Keratinocyte (primary cell): ENCODE results near the gene ARID3B. TPM values are rescaled to one million over a fixed set of nuclear protein-coding genes. Genes with fewer than 3 reads are reported as not detected.

Experiments used
- DNase-seq: peaks from one replicate; pipeline ENCODE4 v3.0.0-alpha.2; 2011; ENCODE audit warnings: low read depth, missing footprints, low spot score
- FAIRE-seq: peaks from 2 replicates; lab custom pipeline; 2011; peaks lifted over from hg19 to GRCh38; lab: Jason Lieb, UNC
- H2AFZ ChIP-seq: 2 replicates; pipeline ENCODE4 v1.6.0; 2012; ENCODE audit warnings: low read length, control low read depth, inconsistent platforms; ENCODE audit not compliant: control insufficient read depth
- H3K27ac ChIP-seq: 2 replicates; pipeline ENCODE4 v1.5.1; 2011; ENCODE audit warnings: low read length; ENCODE audit not compliant: control insufficient read depth, insufficient read depth
- H3K27me3 ChIP-seq: 3 replicates; pipeline ENCODE4 v1.6.0; 2011; ENCODE audit warnings: low read length; ENCODE audit not compliant: control insufficient read depth, insufficient read depth; ENCODE audit errors: extremely low read depth
- H3K36me3 ChIP-seq, 2 experiments: 2 replicates in 1 of 2; 3 replicates in 1 of 2; pipeline ENCODE4 v1.5.1; 2011; ENCODE audit warnings: low read length in 2 of 2, mild to moderate bottlenecking in 1 of 2; ENCODE audit not compliant: control insufficient read depth in 2 of 2, insufficient read depth in 2 of 2; ENCODE audit errors: extremely low read depth in 1 of 2
- H3K4me1 ChIP-seq: 3 replicates; pipeline ENCODE4 v1.5.1; 2011; ENCODE audit warnings: low read length; ENCODE audit not compliant: control insufficient read depth, insufficient read depth; ENCODE audit errors: extremely low read depth
- H3K4me2 ChIP-seq: 3 replicates; pipeline ENCODE4 v1.6.0; 2011; ENCODE audit warnings: low read depth, low read length; ENCODE audit not compliant: control insufficient read depth, insufficient read depth; ENCODE audit errors: extremely low read depth
- H3K4me3 ChIP-seq, 3 experiments: fragments of 200-600 bp in 1 of 3; sonication (generic) in 1 of 3; 2 replicates in 2 of 3; 3 replicates in 1 of 3; pipeline ENCODE4 v1.5.1; 2011 to 2016; ENCODE audit warnings: low read length in 3 of 3, mild to moderate bottlenecking in 3 of 3, control low read depth in 2 of 3, inconsistent platforms in 1 of 3, low read depth in 1 of 3, mixed read lengths in 1 of 3, mixed run types in 1 of 3, moderate library complexity in 1 of 3; ENCODE audit not compliant: control insufficient read depth in 2 of 3, insufficient read depth in 2 of 3; ENCODE audit errors: extremely low read depth in 1 of 3
- H3K79me2 ChIP-seq: 2 replicates; pipeline ENCODE4 v1.6.0; 2012; ENCODE audit warnings: low read length; ENCODE audit not compliant: control insufficient read depth, insufficient read depth
- H3K9ac ChIP-seq: 3 replicates; pipeline ENCODE4 v1.6.0; 2011; ENCODE audit warnings: low read length; ENCODE audit not compliant: control insufficient read depth, insufficient read depth; ENCODE audit errors: extremely low read depth
- H3K9me1 ChIP-seq: 3 replicates; pipeline ENCODE4 v1.6.0; 2011; ENCODE audit warnings: low read length; ENCODE audit not compliant: control insufficient read depth, insufficient read depth; ENCODE audit errors: extremely low read depth
- H3K9me3 ChIP-seq: 2 replicates; pipeline ENCODE4 v1.5.1; 2012; ENCODE audit warnings: low read depth, low read length; ENCODE audit not compliant: control insufficient read depth
- H4K20me1 ChIP-seq: 3 replicates; pipeline ENCODE4 v1.6.0; 2011; ENCODE audit warnings: low read length; ENCODE audit not compliant: control insufficient read depth, insufficient read depth; ENCODE audit errors: extremely low read depth
- CTCF ChIP-seq, 3 experiments: IDR thresholded peaks in 1 of 3; conservative IDR thresholded peaks in 1 of 3; optimal IDR thresholded peaks in 1 of 3; 2 replicates in 2 of 3; 3 replicates in 1 of 3; pipeline versions ENCODE3 to v1.5.1; 2011; ENCODE audit warnings: low read length in 3 of 3, mild to moderate bottlenecking in 3 of 3, moderate library complexity in 2 of 3, control low read depth in 1 of 3, inconsistent platforms in 1 of 3; ENCODE audit not compliant: insufficient read depth in 2 of 3; ENCODE audit errors: extremely low read depth in 1 of 3
- EZH2 ChIP-seq: IDR thresholded peaks from one replicate; pipeline ENCODE4 v1.6.1; 2012; ENCODE audit warnings: inconsistent platforms, mild to moderate bottlenecking, low read length, moderate library complexity
- dilution Hi-C: fragments of 300-500 bp; cut with MboI; formaldehyde crosslinking; loops from one replicate; pipeline ENCODE4 v1.7.0; 2020; ENCODE audit warnings: low sequenced_read_pairs; ENCODE audit not compliant: extremely low pct_ligation_motif_present
- polyA plus RNA-seq, 5 experiments: library from polyadenylated mRNA; depleted of rRNA in 3 of 5; stranded (reverse) in 3 of 5; stranded (forward) in 1 of 5; unstranded in 1 of 5; fragments of >200 nt; gene quantifications; 1 replicate in 1 of 5; 2 replicates in 3 of 5; 3 replicates in 1 of 5; pipeline versions ENCODE4 v1.2.1 to v1.2.3, GENCODE V29; 2011 to 2012; ENCODE audit warnings: missing spikeins in 2 of 5, low read depth in 1 of 5, low replicate concordance in 1 of 5

Gene ARID3B
- polyA plus RNA-seq, 1 donor (not counting 4 experiments of a cell fraction or from before 2014, with no cell fraction given), result 3.6 TPM

GRCh38 chr15:74627766-74628165 lies 86.7 kb downstream of the ARID3B start:
- peaks cover 14% of the 10 kb centered on the region for H4K20me1 ChIP-seq
- no peak for FAIRE-seq
- no peaks in the 10 kb centered on the region for H3K9me1 ChIP-seq
- no peaks in the 10 kb centered on the region for H3K9me3 ChIP-seq
- peaks cover 8% of the 10 kb centered on the region for H3K79me2 ChIP-seq
- DNase-seq, result no peak
- H3K4me2 ChIP-seq, result no peak overlapping the region
- peaks cover 67 to 81% of the 10 kb centered on the region in 2 experiments for H3K36me3 ChIP-seq
- no peaks in the 10 kb centered on the region for H3K4me1 ChIP-seq
- no peak overlapping the region for H3K4me3 ChIP-seq
- no peak overlapping the region for H3K9ac ChIP-seq
- H2AFZ ChIP-seq, result no peak overlapping the region
- H3K27ac ChIP-seq, result no peak overlapping the region
- dilution Hi-C loops, result no loop called here
- TF ChIP-seq EZH2 (no peak), CTCF (optimal IDR thresholded peaks at IDR 0.05 in 1 of 3, IDR thresholded peaks at IDR 0.05 in 1 of 3, conservative IDR thresholded peaks at IDR 0.05 in 1 of 3; ENCODE audit: extremely low read depth in 1 of 3, insufficient read depth in 2 of 3, low read length in 3 of 3) (no peak)
- no peaks in the 10 kb centered on the region for H3K27me3 ChIP-seq

- DNase-seq, result no peak
- dilution Hi-C loops, result no loop called here
- peaks cover 11% of the 10 kb centered on the region for H4K20me1 ChIP-seq
Observed at GRCh38 chr15:74628199-74628598, 87.2 kb downstream of the ARID3B start.

More at GRCh38 chr15:74628199-74628598, 87.2 kb downstream of the ARID3B start:
- Histone ChIP-seq H3K4me1 (no peaks in the 10 kb centered on the region), H3K4me3 (no peak overlapping the region), H3K9me3 (no peaks in the 10 kb centered on the region), H3K27me3 (no peaks in the 10 kb centered on the region), H2AFZ (no peak overlapping the region), H3K36me3 (peaks cover 63 to 81% of the 10 kb centered on the region in 2 experiments), H3K4me2 (no peak overlapping the region), H3K9ac (no peak overlapping the region), H3K27ac (no peak overlapping the region), H3K9me1 (no peaks in the 10 kb centered on the region), H3K79me2 (peaks cover 3% of the 10 kb centered on the region)
- no peak for TF ChIP-seq CTCF (optimal IDR thresholded peaks at IDR 0.05 in 1 of 3, IDR thresholded peaks at IDR 0.05 in 1 of 3, conservative IDR thresholded peaks at IDR 0.05 in 1 of 3; ENCODE audit: extremely low read depth in 1 of 3, insufficient read depth in 2 of 3, low read length in 3 of 3)
- TF ChIP-seq EZH2, result no peak
- FAIRE-seq, result no peak
